B cell (primary cell): ENCODE data around the gene MALRD1.

Source experiments
- EZH2 ChIP-seq: IDR thresholded peaks from 2 replicates; pipeline ENCODE4 v1.6.1; 2012; ENCODE audit warnings: borderline replicate concordance, low read depth, mild to moderate bottlenecking, moderate library complexity, low read length; ENCODE audit not compliant: insufficient read depth, poor library complexity, severe bottlenecking
- TF ChIP-seq, protein P1 (sequence below): fragments of 200-600 bp; IDR thresholded peaks from one replicate; pipeline ENCODE4 v1.8.0; 2022; ENCODE audit warnings: antibody characterized with exemption, mild to moderate bottlenecking

DNA sequence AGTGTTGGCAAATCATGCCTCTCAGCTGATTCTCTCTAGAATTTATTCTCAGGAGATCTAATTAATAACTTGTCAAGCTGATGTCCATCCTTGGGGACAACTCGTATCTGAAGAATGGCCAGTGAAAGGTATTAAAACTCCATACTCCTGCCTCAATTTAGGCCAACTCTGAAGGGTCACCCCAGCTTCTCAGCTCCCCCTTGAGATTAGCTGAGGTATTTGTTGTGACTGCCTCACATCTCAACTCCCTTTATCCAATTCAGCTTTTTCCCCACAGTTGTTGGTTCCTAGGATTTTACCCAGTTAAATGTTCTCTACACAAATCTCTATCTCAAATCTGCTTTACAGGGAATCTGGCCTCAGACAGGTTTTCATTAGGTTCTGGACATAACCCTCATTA, 182.4 kb downstream of the MALRD1 start:
- no peak for TF ChIP-seq EZH2
- TF ChIP-seq, protein P1, sequence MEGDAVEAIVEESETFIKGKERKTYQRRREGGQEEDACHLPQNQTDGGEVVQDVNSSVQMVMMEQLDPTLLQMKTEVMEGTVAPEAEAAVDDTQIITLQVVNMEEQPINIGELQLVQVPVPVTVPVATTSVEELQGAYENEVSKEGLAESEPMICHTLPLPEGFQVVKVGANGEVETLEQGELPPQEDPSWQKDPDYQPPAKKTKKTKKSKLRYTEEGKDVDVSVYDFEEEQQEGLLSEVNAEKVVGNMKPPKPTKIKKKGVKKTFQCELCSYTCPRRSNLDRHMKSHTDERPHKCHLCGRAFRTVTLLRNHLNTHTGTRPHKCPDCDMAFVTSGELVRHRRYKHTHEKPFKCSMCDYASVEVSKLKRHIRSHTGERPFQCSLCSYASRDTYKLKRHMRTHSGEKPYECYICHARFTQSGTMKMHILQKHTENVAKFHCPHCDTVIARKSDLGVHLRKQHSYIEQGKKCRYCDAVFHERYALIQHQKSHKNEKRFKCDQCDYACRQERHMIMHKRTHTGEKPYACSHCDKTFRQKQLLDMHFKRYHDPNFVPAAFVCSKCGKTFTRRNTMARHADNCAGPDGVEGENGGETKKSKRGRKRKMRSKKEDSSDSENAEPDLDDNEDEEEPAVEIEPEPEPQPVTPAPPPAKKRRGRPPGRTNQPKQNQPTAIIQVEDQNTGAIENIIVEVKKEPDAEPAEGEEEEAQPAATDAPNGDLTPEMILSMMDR = no peak
